GM18909 (cell line): ENCODE measurements around the gene COL6A3.

Experiments used
- ATAC-seq: cut with Tn5 transposase; IDR thresholded peaks from one replicate; pipeline ENCODE4 v1.9.1; 2021; ENCODE audit warnings: mild to moderate bottlenecking; ENCODE audit not compliant: unreplicated experiment, poor library complexity

COL6A3 gene

DNA sequence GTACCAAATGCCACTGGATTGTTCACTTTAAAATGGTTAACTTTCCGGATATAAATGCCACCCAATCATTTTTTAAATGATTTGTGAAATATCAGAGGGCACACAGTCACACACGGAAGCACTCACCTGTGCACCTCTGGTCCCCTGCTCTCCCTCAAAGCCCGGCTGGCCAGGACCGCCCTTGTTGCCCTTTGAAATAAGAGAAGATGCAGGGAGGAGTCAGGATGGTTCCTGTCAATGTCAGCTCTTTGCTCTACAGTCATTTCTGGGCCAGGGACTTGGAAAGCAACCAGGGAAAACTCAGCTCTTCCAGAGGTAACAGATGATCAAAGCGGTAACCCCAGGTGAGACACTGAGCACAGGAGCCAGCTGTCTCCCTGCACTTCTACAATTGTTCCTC, 60.7 kb downstream of the COL6A3 start:
- no peak for ATAC-seq

DNA sequence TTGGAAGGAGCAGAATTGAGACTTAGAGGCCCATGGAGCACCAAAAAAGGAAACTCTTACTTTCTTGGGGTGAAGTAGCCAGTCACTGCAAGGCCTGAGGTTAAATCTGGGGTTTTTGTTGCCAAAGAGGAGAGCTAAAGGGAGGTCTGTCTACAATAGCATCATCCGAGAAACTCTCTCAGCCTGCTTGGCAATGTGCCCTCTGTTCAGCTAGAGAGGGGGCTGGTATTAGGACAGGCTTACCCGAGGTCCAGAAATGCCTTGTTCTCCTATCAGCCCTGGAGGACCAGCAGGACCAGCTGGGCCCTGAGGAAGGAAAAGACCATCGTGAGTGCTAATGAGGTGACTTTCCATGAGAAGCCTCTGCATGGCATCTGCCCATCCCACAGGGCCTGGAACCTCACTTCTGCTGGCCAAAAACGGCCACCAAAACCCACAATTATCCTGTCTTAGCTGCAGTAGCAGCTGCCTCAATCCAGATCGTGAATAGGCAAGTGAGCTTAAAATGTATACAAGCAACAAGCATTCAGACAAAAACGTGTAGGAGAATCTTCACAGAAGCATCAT, 61.6 kb downstream of the COL6A3 start:
- ATAC-seq = no peak

DNA sequence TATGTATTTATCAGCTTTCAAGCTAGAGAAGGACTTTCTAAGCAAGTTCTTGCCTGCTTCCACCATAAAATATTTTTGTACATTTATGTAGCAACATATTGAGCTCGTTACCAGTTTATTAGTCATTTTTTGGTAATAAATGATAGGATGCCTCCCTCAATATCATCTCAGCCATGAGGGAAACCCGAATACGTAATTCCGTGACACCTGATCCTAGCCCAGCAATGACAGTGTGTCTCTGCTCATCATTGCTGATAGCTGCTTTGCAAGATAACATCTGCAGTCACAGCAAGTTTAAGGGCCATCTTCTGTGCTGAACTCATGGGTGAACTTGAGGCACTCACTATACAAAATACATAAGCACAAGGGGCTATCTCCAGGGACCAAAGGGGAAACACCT, 62.2 kb downstream of the COL6A3 start:
- ATAC-seq = no peak

DNA sequence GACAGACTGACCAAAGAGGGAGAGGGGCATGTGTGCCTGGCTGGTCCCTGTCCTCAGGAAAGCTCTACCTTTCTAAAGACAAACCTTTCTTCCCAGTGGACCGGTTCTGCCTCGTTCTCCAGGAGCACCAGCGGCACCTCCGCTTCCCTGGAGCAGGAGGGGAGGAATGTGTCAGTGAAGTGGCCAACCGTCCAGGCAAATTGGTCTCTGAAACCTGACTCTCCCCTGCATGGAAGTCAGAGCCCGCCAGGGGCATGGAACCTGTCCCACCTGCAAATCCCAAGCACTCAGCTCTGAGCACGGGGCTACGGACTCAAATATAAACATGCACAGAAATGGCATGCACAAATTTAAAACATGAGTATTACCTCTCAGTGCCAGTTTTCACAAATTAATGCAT, 62.9 kb downstream of the COL6A3 start:
- no peak for ATAC-seq

DNA sequence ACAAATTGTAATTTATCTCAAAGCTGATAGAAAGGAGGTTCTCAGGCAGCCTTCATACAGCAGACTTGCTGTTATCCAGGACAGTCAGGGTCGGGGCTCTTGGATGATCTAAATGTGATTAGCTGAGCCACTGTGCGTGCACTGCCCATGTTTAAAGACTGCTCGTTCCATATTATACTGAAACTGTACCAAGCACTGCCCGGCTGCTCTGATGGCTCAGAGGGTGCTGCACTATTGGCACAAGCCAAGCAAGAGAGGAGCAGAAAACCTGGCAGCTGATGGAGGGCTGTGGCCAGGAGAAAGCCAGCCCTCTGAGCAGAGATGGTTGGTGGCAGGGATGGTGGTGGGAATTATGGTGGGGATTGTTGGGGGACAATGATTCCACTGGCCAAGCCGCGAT, 63.4 kb downstream of the COL6A3 start:
- ATAC-seq = no peak

DNA sequence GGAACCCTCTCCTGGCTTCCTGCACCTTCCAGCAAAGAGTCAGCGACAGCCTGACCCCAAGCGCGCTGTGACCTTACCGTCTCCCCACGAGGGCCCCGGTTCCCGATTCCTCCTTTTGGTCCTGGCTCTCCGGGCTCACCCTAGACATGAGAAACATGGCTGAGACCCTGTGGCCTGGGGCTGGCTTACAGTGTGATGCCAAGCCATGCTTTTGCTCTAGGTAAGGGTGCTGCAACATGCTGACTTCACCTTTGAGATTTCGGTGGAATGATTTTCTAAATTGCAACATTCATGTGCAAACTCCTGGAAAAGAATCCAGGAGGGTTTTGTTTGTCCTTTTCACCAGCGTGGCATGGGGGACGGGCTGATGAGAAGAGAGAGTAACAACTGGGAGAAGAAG, 63.9 kb downstream of the COL6A3 start:
- no peak for ATAC-seq

DNA sequence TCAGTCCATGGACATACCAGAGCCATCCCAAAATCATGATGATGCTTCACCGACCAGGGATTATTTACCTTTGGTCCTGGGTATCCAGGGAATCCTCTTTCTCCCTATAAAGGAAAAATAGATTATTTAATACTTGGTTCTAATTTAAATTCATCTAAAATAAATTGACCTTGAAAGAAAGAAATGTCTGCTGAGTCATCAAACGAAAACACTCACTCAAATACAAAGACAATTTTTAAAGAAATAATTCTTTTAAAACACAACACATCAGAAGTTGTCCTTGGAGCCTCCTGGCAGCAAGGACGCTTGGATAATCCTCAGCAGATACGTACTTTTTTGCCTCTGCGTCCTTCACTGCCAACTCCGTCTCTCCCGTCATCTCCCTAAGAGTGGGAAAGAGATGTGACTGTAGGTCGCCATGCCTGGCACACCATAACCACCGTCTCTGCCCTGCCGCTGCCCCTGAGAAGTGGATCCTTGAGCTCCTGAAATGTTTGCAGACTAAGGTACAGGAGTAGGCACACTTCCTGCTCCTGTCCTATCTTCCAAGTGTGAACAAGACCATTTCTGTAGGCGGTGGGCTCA, 65.6 kb downstream of the COL6A3 start:
- no peak for ATAC-seq

DNA sequence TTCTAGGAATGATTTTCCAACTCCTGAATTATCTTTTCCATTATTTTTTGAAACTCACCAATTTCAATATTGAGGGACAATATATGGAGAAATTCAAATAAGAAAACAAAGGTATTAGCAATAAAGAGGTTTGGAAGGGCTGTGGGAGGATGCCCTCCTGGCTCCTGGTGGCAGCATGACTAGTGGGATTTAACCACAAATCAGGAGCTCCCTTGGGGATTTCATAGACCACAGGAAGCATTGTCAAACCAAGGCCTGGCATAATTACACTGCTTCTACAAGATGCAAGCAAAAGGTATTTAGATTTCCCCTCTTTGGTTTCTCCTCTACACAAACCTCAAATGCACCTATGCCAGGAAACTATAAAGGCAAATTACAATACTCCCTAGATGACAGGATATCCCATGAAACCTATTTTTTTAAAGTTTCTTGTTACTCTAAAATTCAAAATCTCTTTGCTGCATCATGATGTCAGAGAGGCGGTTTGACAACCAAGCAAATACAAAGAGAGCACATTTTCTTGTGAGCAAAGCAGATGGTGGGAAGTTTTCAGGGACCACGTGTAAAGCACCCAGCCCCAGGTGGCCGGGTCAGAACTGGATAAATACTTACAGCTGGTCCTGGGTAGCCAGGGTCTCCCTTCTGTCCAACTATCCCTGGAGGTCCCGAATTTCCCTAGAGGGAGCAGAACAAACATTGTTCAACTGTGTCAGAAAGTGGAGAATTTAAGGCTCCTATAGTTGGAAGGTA, 67.9 kb downstream of the COL6A3 start:
- ATAC-seq = no peak

DNA sequence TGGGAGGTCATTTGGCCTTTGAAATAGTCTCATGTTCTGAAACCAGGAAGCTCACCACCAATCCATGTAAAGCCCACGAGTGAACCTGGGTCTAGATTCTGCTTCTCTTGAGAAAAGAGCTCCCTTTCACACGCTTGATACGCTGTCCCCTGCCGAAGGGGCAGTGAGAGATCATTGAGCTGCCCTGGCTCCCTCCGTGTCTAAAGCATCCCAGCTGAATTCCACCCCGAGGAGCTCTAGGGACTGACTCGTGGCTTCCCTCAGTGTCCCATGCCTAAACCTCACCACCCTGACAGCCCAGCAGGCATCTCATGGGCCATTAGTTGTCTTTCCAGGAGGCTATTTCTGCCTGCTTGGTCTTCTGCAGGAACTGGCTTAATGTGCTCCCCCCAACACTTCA, 68.6 kb downstream of the COL6A3 start:
- no peak for ATAC-seq

DNA sequence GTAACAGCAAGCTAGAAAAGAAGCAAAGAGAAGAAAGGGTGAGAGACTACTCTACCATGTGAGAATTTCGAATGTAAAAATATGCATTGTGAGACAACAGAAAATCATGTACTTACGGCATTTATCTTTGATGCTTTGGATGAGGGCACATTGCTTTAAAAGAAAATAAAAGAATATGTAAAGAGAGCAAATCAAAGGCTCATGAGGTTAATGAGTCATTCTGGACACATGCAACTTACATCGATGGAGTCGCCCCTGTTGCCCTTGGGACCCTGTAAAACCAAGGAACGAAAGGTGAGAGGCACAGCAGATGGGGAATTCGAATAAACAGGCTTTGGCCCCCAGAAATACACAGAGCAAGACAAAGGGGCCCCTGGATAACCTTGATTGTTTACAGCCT, 69.0 kb downstream of the COL6A3 start:
- no peak for ATAC-seq

DNA sequence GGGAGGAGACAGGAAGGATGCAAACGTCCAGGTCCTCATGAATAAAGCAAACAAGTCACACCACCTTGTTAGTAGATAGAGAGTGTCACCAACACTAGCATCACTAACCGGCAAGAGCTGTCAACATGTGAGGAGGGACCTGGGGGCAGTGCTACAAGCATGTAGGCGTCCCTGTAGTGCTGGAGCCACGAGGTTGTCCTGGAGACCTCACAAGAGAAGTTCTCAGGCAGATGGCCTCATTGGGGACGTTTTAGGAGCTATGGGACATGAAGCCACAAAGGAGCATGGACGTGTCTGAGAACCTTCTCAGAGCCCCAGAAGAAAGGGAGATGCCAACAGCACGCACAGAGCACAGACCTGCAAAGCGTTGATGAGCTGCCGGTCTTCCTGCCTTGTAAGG, 70.0 kb downstream of the COL6A3 start:
- no peak for ATAC-seq

DNA sequence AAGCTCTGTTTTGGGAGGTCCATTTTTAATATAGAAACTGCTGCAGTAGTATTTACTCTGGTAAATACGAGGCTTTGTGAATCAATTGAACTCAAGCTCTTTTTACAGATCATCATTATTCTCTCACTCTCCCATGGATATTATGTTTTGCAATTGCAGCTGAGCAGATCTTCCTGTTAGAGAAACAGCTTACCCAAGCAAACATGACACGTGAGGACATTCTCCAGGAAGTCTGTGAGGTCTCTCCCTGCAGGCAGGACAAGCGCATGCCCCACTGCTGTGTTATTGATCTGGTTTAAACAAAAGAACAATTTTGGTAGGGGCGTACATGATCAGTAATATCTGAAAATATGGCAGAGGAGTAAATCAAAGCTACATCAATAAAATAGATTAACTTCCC, 72.1 kb downstream of the COL6A3 start:
- ATAC-seq = no peak

DNA sequence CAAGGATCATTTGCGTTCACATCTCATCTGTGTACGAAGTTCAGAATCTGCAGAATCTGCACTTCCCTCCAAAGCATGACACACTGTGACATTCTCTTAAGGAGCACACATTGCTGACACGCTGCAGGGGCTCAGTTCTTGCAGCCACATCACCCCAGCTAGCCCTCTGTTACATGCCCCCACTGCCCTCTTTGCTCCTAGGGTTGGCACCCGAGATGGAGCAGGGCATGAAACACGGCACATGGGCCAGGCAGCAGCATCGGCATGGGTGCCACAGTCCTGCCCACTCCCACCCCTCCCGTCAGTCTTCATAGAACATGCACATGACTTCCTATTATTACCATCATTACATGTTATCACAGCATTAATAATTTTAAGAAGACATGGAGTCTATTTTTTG, 76.4 kb downstream of the COL6A3 start:
- ATAC-seq = no peak

DNA sequence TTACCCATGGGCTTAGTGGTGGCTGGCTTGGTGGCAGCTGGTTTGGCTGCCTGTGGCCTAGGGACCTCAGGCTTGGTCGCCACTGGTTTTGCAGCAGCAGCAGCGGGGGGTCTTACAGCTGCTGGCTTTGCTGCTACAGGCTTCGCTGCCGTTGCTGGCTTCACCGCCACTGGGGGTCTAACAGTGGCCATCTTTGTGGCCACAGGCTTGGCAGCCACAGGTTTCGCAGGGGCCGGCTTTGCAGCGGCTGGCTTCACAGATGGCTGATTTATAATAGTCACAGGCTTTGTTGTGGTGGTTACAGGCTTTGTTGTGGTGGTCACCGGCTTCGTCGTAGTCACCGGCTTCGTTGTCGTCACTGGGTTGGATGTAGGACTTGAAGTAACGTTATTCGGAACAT, 77.8 kb downstream of the COL6A3 start:
- ATAC-seq = no peak

DNA sequence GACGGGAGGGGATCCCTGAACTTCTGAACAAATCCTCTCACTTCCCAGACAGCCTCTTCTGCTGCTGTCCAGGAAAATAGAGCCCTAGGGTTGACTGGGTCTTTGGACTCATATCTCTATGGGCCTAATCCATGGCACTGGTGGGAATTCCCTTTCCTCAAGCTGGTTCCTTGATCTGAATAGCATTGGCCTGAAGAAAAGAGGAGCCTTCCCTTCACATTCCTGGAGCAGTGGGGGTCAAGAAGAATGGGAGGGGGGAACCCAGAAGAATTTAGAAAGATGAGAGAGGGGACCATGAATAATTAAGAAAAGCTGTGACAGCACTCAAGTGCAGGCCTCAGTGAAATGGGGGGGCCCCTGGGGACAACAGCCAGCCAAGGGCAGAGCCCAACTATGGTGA, 80.2 kb downstream of the COL6A3 start:
- no peak for ATAC-seq

DNA sequence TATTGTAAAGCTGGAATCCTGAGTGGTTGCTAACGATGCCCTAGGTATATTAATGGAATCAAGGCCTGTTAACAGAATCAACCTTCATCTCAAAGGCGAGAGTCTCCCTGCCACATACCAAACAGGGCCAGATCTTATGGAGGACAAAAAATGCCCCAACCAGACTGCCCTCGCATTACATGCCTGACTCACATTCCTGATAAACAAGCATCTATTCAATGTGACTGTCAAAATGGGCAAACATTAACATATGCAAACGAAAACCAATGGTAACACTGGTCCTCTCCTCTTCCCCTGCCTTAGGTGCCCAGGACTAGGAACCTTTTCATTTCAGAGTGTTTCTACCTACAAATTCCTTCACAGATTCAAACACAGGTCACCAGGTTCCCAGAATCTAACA, 83.4 kb downstream of the COL6A3 start:
- no peak for ATAC-seq

DNA sequence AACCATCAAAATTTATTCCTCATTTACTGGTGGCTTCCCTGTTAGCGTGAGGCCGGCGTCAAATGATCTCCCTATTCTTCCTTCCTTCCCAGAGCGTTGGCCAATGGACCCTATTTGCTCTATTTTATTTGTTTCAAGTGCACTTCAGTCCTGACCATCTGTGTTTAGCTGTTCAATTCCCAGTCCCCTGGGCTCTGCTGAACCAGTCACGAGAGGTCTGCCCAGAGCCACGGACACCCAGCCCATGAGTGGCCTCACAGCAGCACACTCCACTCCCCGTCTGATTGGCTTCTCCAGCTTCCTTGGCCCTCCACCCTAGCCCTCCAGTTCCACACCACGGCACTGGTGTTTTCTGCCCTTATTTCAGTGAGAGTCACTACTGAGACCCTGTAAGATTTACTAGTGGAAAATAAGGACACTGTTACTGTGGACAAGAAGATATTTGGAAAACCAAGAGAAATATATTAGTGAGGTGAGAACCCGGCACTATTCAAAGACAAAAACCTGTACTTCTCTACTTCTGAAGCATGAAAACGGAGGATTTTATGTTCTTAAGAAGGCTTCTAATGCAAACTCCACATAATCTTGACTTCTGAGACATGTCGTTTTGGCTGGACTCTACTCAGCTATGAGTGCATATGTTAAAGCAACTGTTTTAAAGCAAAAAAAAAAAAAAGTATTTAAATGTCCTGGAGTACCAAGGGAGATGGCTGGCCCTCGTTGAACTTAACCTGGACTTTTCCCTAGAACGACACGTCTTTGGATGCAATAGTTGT, 86.6 kb downstream of the COL6A3 start:
- no peak for ATAC-seq

DNA sequence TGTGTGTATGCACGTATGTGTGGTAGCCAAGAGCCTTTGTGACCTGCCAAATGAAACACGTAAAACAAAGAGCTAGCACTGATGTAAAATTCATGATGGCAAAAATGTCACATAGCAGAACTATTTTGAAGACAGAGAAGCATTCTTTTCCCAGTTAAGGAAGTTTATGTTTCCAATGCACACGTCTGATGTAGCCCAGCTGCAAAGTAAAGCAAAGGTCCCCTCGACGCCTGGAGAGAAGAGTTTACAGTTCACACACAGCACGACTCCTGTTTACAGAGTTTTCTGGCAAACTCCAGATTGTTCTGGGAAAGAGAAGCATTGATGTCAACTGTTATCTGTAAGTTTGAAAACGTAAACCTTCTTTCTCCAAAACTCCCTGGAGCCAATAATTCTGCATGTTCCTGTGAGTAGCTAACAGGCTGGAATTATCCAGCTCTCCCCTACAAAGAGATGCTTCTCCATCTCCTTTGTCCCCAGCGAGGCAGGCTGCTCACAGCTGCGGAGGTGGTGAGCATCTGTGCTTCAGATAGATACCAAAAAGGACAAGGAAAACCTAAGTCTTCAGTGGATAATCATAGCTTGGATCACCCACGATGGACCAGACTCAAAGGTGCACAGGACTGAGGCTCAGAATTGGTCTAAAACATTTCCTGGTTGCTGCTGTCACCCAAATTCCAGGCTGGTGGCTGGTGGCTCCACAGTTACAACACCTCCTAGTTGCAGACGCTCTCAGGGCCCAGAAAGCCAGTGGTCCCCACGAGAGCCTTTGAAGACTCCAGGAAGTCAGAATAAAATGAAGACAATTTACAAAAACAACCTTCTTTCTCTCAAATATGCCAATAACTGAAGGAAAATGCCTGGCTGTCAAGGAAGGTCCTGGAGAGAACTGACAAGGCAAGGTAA, 87.4 kb downstream of the COL6A3 start:
- no peak for ATAC-seq

DNA sequence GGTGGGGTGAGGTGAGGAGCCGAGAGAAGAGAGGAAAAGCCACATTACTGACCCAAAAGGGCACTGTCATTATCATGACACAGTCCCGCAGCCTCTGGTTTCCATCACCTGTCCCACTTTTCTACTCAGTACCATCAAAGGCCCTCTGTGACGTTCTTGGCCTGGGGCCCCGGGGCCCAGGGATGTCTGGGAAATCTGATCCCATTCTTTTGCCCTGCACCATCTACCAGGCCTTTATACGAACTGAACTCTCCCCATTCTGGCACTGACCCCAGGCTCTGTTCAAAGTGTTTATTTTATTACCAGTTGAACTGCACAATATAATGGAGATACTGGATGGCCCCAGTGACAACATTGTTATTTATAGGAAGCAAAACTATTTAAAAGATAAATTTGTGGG, 89.1 kb downstream of the COL6A3 start:
- no peak for ATAC-seq

DNA sequence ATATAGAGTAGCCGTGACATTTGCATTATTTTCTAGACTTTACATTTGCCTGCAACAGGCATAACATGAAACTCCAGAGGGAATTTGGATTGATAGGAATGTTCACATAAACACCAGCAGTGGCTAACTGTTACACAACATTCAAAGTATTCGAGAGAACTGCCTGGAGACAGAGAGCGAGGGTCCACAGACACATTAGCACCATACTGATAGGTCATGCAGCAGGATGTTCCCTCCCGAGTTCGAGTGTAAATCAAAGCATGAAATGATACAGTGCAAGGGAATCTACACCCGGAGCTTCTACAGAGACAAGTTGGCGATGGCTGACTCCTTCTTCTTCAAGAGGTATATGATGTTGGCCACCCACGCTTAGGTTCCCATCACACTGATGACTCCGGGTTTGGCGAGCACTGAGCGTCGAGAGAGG, 89.5 kb downstream of the COL6A3 start:
- ATAC-seq = no peak
